ENCODE results near the gene LIPC. TPM values are rescaled to one million over a fixed set of nuclear protein-coding genes. Genes with fewer than 3 reads are reported as not detected.

LIPC gene
- polyA plus RNA-seq, 1 of the 3 experiments (the other 2 are of a cell fraction), result not detected

- Histone ChIP-seq H3K27me3 (ENCODE audit: insufficient read depth) (no peaks in the 10 kb centered on the region), H3F3A (replicated peaks; ENCODE audit: insufficient read depth) (no peaks in the 10 kb centered on the region), H3K4me3 (ENCODE audit: low read depth in 2 of 2, low read length in 1 of 2) (no peak overlapping the region), H4K20me1 (ENCODE audit: insufficient read depth) (no peaks in the 10 kb centered on the region), H3K79me2 (ENCODE audit: insufficient read depth) (no peaks in the 10 kb centered on the region), H2AFZ (ENCODE audit: low read depth) (no peak overlapping the region), H3K9ac (no peak overlapping the region), H3K27ac (ENCODE audit: low read depth in 2 of 2, low read length in 1 of 2) (no peak overlapping the region), H3K9me3 (no peaks in the 10 kb centered on the region), H3K36me3 (replicated peaks in 1 of 2; ENCODE audit: control insufficient read depth in 1 of 2, insufficient read depth in 2 of 2, low read length in 1 of 2) (no peaks in the 10 kb centered on the region), H3K9me2 (no peaks in the 10 kb centered on the region), H3K4me1 (ENCODE audit: control insufficient read depth in 1 of 2, insufficient read depth in 2 of 2, low read depth in 1 of 2, low read length in 1 of 2) (no peaks in the 10 kb centered on the region), H3K4me2 (no peak overlapping the region)
- no peak for TF ChIP-seq TCF12 (IDR thresholded peaks at IDR 0.05)
- no peak for TF ChIP-seq GATA2 (CRISPR knock-in tag; IDR thresholded peaks at IDR 0.05)
- no peak for TF ChIP-seq FOSL2 (IDR thresholded peaks at IDR 0.05; ENCODE audit: borderline replicate concordance, low read depth)
- TF ChIP-seq SIN3A (IDR thresholded peaks at IDR 0.05; ENCODE audit: borderline replicate concordance, low read depth, low read length), result no peak
- TF ChIP-seq REST (IDR thresholded peaks at IDR 0.05; ENCODE audit: low read depth, low read length), result no peak
- no peak for TF ChIP-seq USF2 (IDR thresholded peaks at IDR 0.05; ENCODE audit: borderline replicate concordance, low read depth, low read length)
- no peak for TF ChIP-seq NFIC (IDR thresholded peaks at IDR 0.05; ENCODE audit: borderline replicate concordance)
- TF ChIP-seq ELF1 (IDR thresholded peaks at IDR 0.05), result no peak
- no peak for TF ChIP-seq EP300 (IDR thresholded peaks at IDR 0.05; ENCODE audit: borderline replicate concordance in 1 of 2, low read depth in 1 of 2, low read length in 1 of 2)
- TF ChIP-seq TAF1 (IDR thresholded peaks at IDR 0.05; ENCODE audit: borderline replicate concordance, low read depth, low read length), result no peak
- WGBS (ENCODE audit: low lambda C conversion rate), result 70% methylated on average over 6 of the region's 6 CpGs
- POLR2A ChIA-PET, result no interaction called here
- CTCF ChIA-PET, result interaction anchor here (1.0 kb wide), 1 partner anchor 13 kb away, joined by 4 read pairs; no protein-coding TSS in a partner anchor
- no peak for DNase-seq
Observed at GRCh38 chr15:58384667-58385066, 47.1 kb upstream of the LIPC start.

GRCh38 chr15:58386081-58386480 is 45.7 kb upstream of the LIPC start:
- no peak overlapping the region for H2AFZ ChIP-seq (ENCODE audit: low read depth)
- CTCF ChIA-PET, result no interaction called here
- H3K4me3 ChIP-seq (ENCODE audit: low read depth in 2 of 2, low read length in 1 of 2), result no peak overlapping the region
- H3K9me3 ChIP-seq, result no peaks in the 10 kb centered on the region
- no peaks in the 10 kb centered on the region for H3K9me2 ChIP-seq
- no peaks in the 10 kb centered on the region for H4K20me1 ChIP-seq (ENCODE audit: insufficient read depth)
- no peak overlapping the region for H3K27ac ChIP-seq (ENCODE audit: low read depth in 2 of 2, low read length in 1 of 2)
- H3K36me3 ChIP-seq (replicated peaks in 1 of 2; ENCODE audit: control insufficient read depth in 1 of 2, insufficient read depth in 2 of 2, low read length in 1 of 2), result no peaks in the 10 kb centered on the region
- H3K4me2 ChIP-seq, result no peak overlapping the region
- TF ChIP-seq FOXM1 (IDR thresholded peaks at IDR 0.05; ENCODE audit: low read depth) (no peak), ZBTB33 (IDR thresholded peaks at IDR 0.05; ENCODE audit: borderline replicate concordance, low read depth) (no peak), USF1 (IDR thresholded peaks at IDR 0.05; ENCODE audit: borderline replicate concordance, low read depth) (no peak), RCOR1 (IDR thresholded peaks at IDR 0.05; ENCODE audit: low read length) (no peak), SIN3A (IDR thresholded peaks at IDR 0.05; ENCODE audit: borderline replicate concordance, low read depth, low read length) (no peak)
- H3K4me1 ChIP-seq (ENCODE audit: control insufficient read depth in 1 of 2, insufficient read depth in 2 of 2, low read depth in 1 of 2, low read length in 1 of 2), result peaks cover 0 to 1% of the 10 kb centered on the region in 2 experiments; a peak in 1 of 4 replicates
- H3K79me2 ChIP-seq (ENCODE audit: insufficient read depth), result no peaks in the 10 kb centered on the region
- H3F3A ChIP-seq (replicated peaks; ENCODE audit: insufficient read depth), result no peaks in the 10 kb centered on the region
- no peaks in the 10 kb centered on the region for H3K27me3 ChIP-seq (ENCODE audit: insufficient read depth)
- 51% methylated on average over 3 of the region's 3 CpGs for WGBS (ENCODE audit: low lambda C conversion rate)
- DNase-seq, result no peak
- POLR2A ChIA-PET, result no interaction called here
- no peak overlapping the region for H3K9ac ChIP-seq
